Bronchial epithelial cell (primary cell): Measurements from ENCODE around the gene NT5M. TPM values are rescaled to one million over a fixed set of nuclear protein-coding genes. Genes with fewer than 3 reads are reported as not detected.

ENCODE experiments used
- DNase-seq: peaks from one replicate; pipeline ENCODE4 v3.0.0-alpha.2; 2010; ENCODE audit warnings: low read depth
- FAIRE-seq: peaks from 2 replicates; lab custom pipeline; 2011; peaks lifted over from hg19 to GRCh38; lab: Jason Lieb, UNC
- H3K27me3 ChIP-seq: 2 replicates; pipeline ENCODE4 v1.5.1; 2011; ENCODE audit warnings: low read length; ENCODE audit not compliant: control insufficient read depth, insufficient read depth
- H3K36me3 ChIP-seq: 2 replicates; pipeline ENCODE4 v1.5.1; 2011; ENCODE audit warnings: low read length; ENCODE audit not compliant: control insufficient read depth, insufficient read depth
- H3K4me3 ChIP-seq: 2 replicates; pipeline ENCODE4 v1.5.1; 2011; ENCODE audit warnings: mild to moderate bottlenecking, low read depth, low read length, control low read depth
- CTCF ChIP-seq: IDR thresholded peaks from 2 replicates; pipeline ENCODE4 v1.5.1; 2011; ENCODE audit warnings: mild to moderate bottlenecking, moderate library complexity, low read length, control low read depth, inconsistent platforms; ENCODE audit not compliant: insufficient read depth, severe bottlenecking
- total RNA-seq: library from RNA; depleted of rRNA; stranded (reverse); fragments of >200 nt; gene quantifications from 2 replicates; pipeline ENCODE4 v1.2.1, GENCODE V29; 2014

The NT5M gene
- total RNA-seq, 1 donor from 2014 or later = 0.79 TPM

- FAIRE-seq (no peak), DNase-seq (no peak)
- H3K36me3 ChIP-seq = no peaks in the 10 kb centered on the region
- TF ChIP-seq CTCF = no peak
- H3K27me3 ChIP-seq = peaks cover 7% of the 10 kb centered on the region
- no peak overlapping the region for H3K4me3 ChIP-seq
Observed at GRCh38 chr17:17346428-17347233, 43.5 kb downstream of the NT5M start.

- no peak for DNase-seq
- Histone ChIP-seq H3K4me3 (no peak overlapping the region), H3K27me3 (peaks cover 7% of the 10 kb centered on the region), H3K36me3 (no peaks in the 10 kb centered on the region)
- no peak for FAIRE-seq
- no peak for TF ChIP-seq CTCF
Observed at GRCh38 chr17:17347234-17347955, 44.2 kb downstream of the NT5M start.

GRCh38 chr17:17347956-17348871 lies 45.0 kb downstream of the NT5M start:
- no peak for DNase-seq
- no peak for TF ChIP-seq CTCF
- Histone ChIP-seq H3K36me3 (no peaks in the 10 kb centered on the region), H3K4me3 (no peak overlapping the region), H3K27me3 (peaks cover 7% of the 10 kb centered on the region)
- FAIRE-seq = no peak

GRCh38 chr17:17348872-17349723 lies 45.9 kb downstream of the NT5M start:
- TF ChIP-seq CTCF = no peak
- Histone ChIP-seq H3K27me3 (peaks cover 9% of the 10 kb centered on the region), H3K4me3 (no peak overlapping the region), H3K36me3 (no peaks in the 10 kb centered on the region)
- DNase-seq = no peak
- no peak for FAIRE-seq

GRCh38 chr17:17349724-17350106 lies 46.5 kb downstream of the NT5M start:
- FAIRE-seq (no peak), DNase-seq (no peak)
- Histone ChIP-seq H3K36me3 (no peaks in the 10 kb centered on the region), H3K4me3 (no peak overlapping the region), H3K27me3 (peaks cover 9% of the 10 kb centered on the region)
- TF ChIP-seq CTCF = no peak
